ENCODE results near the gene GFI1. TPM values are rescaled to one million over a fixed set of nuclear protein-coding genes. Genes with fewer than 3 reads are reported as not detected.
A peak's percentile ranks its signal among the peaks of the same experiment; 100 is the strongest.

GFI1 gene
- total RNA-seq, 2 experiments from 2014 or later, result 52.2 to 56.4 TPM

GRCh38 chr1:92475029-92475428 lies 11.7 kb downstream of the GFI1 start:
- DNase-seq (no peak), ATAC-seq (ENCODE audit: low read depth) (no peak)
- Mint-ChIP-seq H3K9me3 (no peaks in the 10 kb centered on the region), H3K36me3 (peaks cover 54% of the 10 kb centered on the region), H3K4me1 (peaks cover 68% of the 10 kb centered on the region), H3K27me3 (no peaks in the 10 kb centered on the region), H3K4me3 (no peak overlapping the region), H3K27ac (peak overlapping the region; percentile 63)
- POLR2A ChIA-PET, result interaction anchor here (1.2 to 5.3 kb wide), 6 partner anchors 10 to 165 kb away, joined by 3 to 83 read pairs (median 4); partner anchors contain the start of gene GFI1

- ATAC-seq (ENCODE audit: low read depth), result peak; percentile 25
- POLR2A ChIA-PET, result interaction anchor here (1.1 to 5.3 kb wide), 5 partner anchors 9 to 164 kb away, joined by 3 to 83 read pairs (median 5); partner anchors contain the start of gene GFI1
- H3K27ac Mint-ChIP-seq, result peak overlapping the region; percentile 19
- DNase-seq, result no peak
- H3K9me3 Mint-ChIP-seq, result no peaks in the 10 kb centered on the region
- no peak overlapping the region for H3K4me3 Mint-ChIP-seq
- H3K36me3 Mint-ChIP-seq, result peaks cover 48% of the 10 kb centered on the region
- peaks cover 58% of the 10 kb centered on the region for H3K4me1 Mint-ChIP-seq
- no peaks in the 10 kb centered on the region for H3K27me3 Mint-ChIP-seq
Observed at GRCh38 chr1:92473781-92474495, 12.8 kb downstream of the GFI1 start.

GRCh38 chr1:92470216-92470615 lies 16.5 kb downstream of the GFI1 start:
- H3K36me3 Mint-ChIP-seq, result peaks cover 33% of the 10 kb centered on the region
- no peaks in the 10 kb centered on the region for H3K9me3 Mint-ChIP-seq
- no peak overlapping the region for H3K27ac Mint-ChIP-seq
- H3K27me3 Mint-ChIP-seq, result no peaks in the 10 kb centered on the region
- ATAC-seq (ENCODE audit: low read depth), result no peak
- peaks cover 38% of the 10 kb centered on the region for H3K4me1 Mint-ChIP-seq
- DNase-seq, result no peak
- POLR2A ChIA-PET, result no interaction called here
- H3K4me3 Mint-ChIP-seq, result no peak overlapping the region

GRCh38 chr1:92466683-92467352 lies 19.9 kb downstream of the GFI1 start:
- peaks cover 47% of the 10 kb centered on the region for H3K4me1 Mint-ChIP-seq
- ATAC-seq (ENCODE audit: low read depth) (no peak), DNase-seq (no peak)
- H3K27ac Mint-ChIP-seq, result peak overlapping the region; percentile 72
- no peaks in the 10 kb centered on the region for H3K9me3 Mint-ChIP-seq
- POLR2A ChIA-PET, result interaction anchor here (0.8 to 3.3 kb wide), 4 partner anchors 16 to 149 kb away, joined by 3 to 20 read pairs (median 5); partner anchors contain the start of gene GFI1
- H3K4me3 Mint-ChIP-seq, result no peak overlapping the region
- H3K36me3 Mint-ChIP-seq, result peaks cover 29% of the 10 kb centered on the region
- H3K27me3 Mint-ChIP-seq, result no peaks in the 10 kb centered on the region

GRCh38 chr1:92465256-92465647 lies 21.5 kb downstream of the GFI1 start:
- peaks cover 55% of the 10 kb centered on the region for H3K4me1 Mint-ChIP-seq
- POLR2A ChIA-PET, result interaction anchor here (0.7 to 3.3 kb wide), 8 partner anchors 9 to 345 kb away, joined by 3 to 20 read pairs (median 4); no protein-coding TSS in a partner anchor
- ATAC-seq (ENCODE audit: low read depth) (peak; percentile 14), DNase-seq (no peak)
- H3K4me3 Mint-ChIP-seq, result no peak overlapping the region
- peak overlapping the region; percentile 78 for H3K27ac Mint-ChIP-seq
- no peaks in the 10 kb centered on the region for H3K9me3 Mint-ChIP-seq
- H3K36me3 Mint-ChIP-seq, result peaks cover 24% of the 10 kb centered on the region
- no peaks in the 10 kb centered on the region for H3K27me3 Mint-ChIP-seq

GRCh38 chr1:92464588-92465255 lies 22.0 kb downstream of the GFI1 start:
- DNase-seq, result no peak
- H3K4me3 Mint-ChIP-seq, result peak overlapping the region; percentile 9
- H3K27me3 Mint-ChIP-seq, result no peaks in the 10 kb centered on the region
- H3K36me3 Mint-ChIP-seq, result peaks cover 21% of the 10 kb centered on the region
- peak; percentile 57 for ATAC-seq (ENCODE audit: low read depth)
- peak overlapping the region; percentile 78 for H3K27ac Mint-ChIP-seq
- POLR2A ChIA-PET, result interaction anchor here (0.7 to 3.3 kb wide), 7 partner anchors 9 to 345 kb away, joined by 3 to 20 read pairs (median 5); no protein-coding TSS in a partner anchor
- H3K4me1 Mint-ChIP-seq, result peaks cover 56% of the 10 kb centered on the region
- no peaks in the 10 kb centered on the region for H3K9me3 Mint-ChIP-seq

GRCh38 chr1:92461364-92462097 lies 25.2 kb downstream of the GFI1 start:
- Mint-ChIP-seq H3K36me3 (peaks cover 13% of the 10 kb centered on the region), H3K4me1 (peaks cover 55% of the 10 kb centered on the region), H3K9me3 (no peaks in the 10 kb centered on the region), H3K27ac (peak overlapping the region; percentile 18), H3K27me3 (no peaks in the 10 kb centered on the region), H3K4me3 (peak overlapping the region; percentile 20)
- no peak for ATAC-seq (ENCODE audit: low read depth)
- POLR2A ChIA-PET, result interaction anchor here (2.1 to 2.2 kb wide), 2 partner anchors 22 to 23 kb away, joined by 8 to 11 read pairs; no protein-coding TSS in a partner anchor
- no peak for DNase-seq

- ATAC-seq (ENCODE audit: low read depth) (peak; percentile 30), DNase-seq (no peak)
- POLR2A ChIA-PET, result interaction anchor here (1.1 to 2.2 kb wide), 4 partner anchors 13 to 144 kb away, joined by 4 to 11 read pairs (median 7); no protein-coding TSS in a partner anchor
- peak overlapping the region; percentile 92 for H3K27ac Mint-ChIP-seq
- H3K9me3 Mint-ChIP-seq, result no peaks in the 10 kb centered on the region
- H3K27me3 Mint-ChIP-seq, result no peaks in the 10 kb centered on the region
- peaks cover 5% of the 10 kb centered on the region for H3K36me3 Mint-ChIP-seq
- peaks cover 45% of the 10 kb centered on the region for H3K4me1 Mint-ChIP-seq
- H3K4me3 Mint-ChIP-seq, result peak overlapping the region; percentile 84
Observed at GRCh38 chr1:92459871-92460320, 26.8 kb downstream of the GFI1 start.

GRCh38 chr1:92458146-92458545 lies 28.6 kb downstream of the GFI1 start:
- ATAC-seq (ENCODE audit: low read depth) (no peak), DNase-seq (no peak)
- Mint-ChIP-seq H3K4me1 (peaks cover 29% of the 10 kb centered on the region), H3K9me3 (no peaks in the 10 kb centered on the region), H3K4me3 (no peak overlapping the region), H3K36me3 (no peaks in the 10 kb centered on the region), H3K27ac (no peak overlapping the region), H3K27me3 (no peaks in the 10 kb centered on the region)
- POLR2A ChIA-PET, result no interaction called here

GRCh38 chr1:92447976-92448375 lies 38.7 kb downstream of the GFI1 start:
- H3K36me3 Mint-ChIP-seq, result no peaks in the 10 kb centered on the region
- POLR2A ChIA-PET, result no interaction called here
- ATAC-seq (ENCODE audit: low read depth) (no peak), DNase-seq (no peak)
- H3K4me1 Mint-ChIP-seq, result peaks cover 10% of the 10 kb centered on the region
- no peak overlapping the region for H3K27ac Mint-ChIP-seq
- H3K4me3 Mint-ChIP-seq, result no peak overlapping the region
- H3K9me3 Mint-ChIP-seq, result peaks cover 3% of the 10 kb centered on the region
- H3K27me3 Mint-ChIP-seq, result peaks cover 5% of the 10 kb centered on the region

GRCh38 chr1:92447033-92447681 lies 39.6 kb downstream of the GFI1 start:
- H3K4me3 Mint-ChIP-seq, result no peak overlapping the region
- no peaks in the 10 kb centered on the region for H3K36me3 Mint-ChIP-seq
- POLR2A ChIA-PET, result no interaction called here
- peaks cover 10% of the 10 kb centered on the region for H3K4me1 Mint-ChIP-seq
- peaks cover 3% of the 10 kb centered on the region for H3K9me3 Mint-ChIP-seq
- peaks cover 5% of the 10 kb centered on the region for H3K27me3 Mint-ChIP-seq
- H3K27ac Mint-ChIP-seq, result no peak overlapping the region
- ATAC-seq (ENCODE audit: low read depth) (no peak), DNase-seq (no peak)

GRCh38 chr1:92446546-92446945 lies 40.2 kb downstream of the GFI1 start:
- DNase-seq (no peak), ATAC-seq (ENCODE audit: low read depth) (no peak)
- Mint-ChIP-seq H3K9me3 (peaks cover 3% of the 10 kb centered on the region), H3K36me3 (no peaks in the 10 kb centered on the region), H3K4me3 (no peak overlapping the region), H3K27me3 (peaks cover 5% of the 10 kb centered on the region), H3K27ac (no peak overlapping the region), H3K4me1 (peaks cover 10% of the 10 kb centered on the region)
- POLR2A ChIA-PET, result no interaction called here
